HG02973 (cell line): Measurements from ENCODE around the gene PANK1.

Source experiments
- ATAC-seq: cut with Tn5 transposase; IDR thresholded peaks from one replicate; pipeline ENCODE4 v1.9.1; 2021; ENCODE audit warnings: moderate library complexity; ENCODE audit not compliant: unreplicated experiment

Gene PANK1

GRCh38 chr10:89540420-89540949, 104.6 kb downstream of the PANK1 start:
- ATAC-seq = no peak

GRCh38 chr10:89537364-89537763, 107.7 kb downstream of the PANK1 start:
- no peak for ATAC-seq

- ATAC-seq = no peak
These were observed 109.1 kb downstream of the PANK1 start for GRCh38 chr10:89536013-89536354.

GRCh38 chr10:89535171-89536012, 109.7 kb downstream of the PANK1 start, which contains the start of gene SLC16A12:
SLC16A12 (minus strand) TSS chr10:89535594; CDS start chr10:89462578, 73,016 bp downstream.
- no peak for ATAC-seq

GRCh38 chr10:89534826-89535166, 110.2 kb downstream of the PANK1 start:
- ATAC-seq = no peak
